Thoracic aorta (tissue), 2 donors: ENCODE data around the gene FAM151A. TPM values are rescaled to one million over a fixed set of nuclear protein-coding genes. Genes with fewer than 3 reads are reported as not detected.

Source experiments
- ATAC-seq: fragments of 150-250 bp; one replicate; pipeline ENCODE4 v1.8.0; 2017; ENCODE audit warnings: low read depth; ENCODE audit not compliant: insufficient number of reproducible peaks, low FRiP score
- DNase-seq: peaks from one replicate; pipeline ENCODE4 v3.0.0-alpha.2; 2020; ENCODE audit warnings: low spot score
- H3K27ac ChIP-seq, 2 donors: fragments of 200-600 bp; sonication (generic); 1 replicate in 1 of 2; 2 replicates in 1 of 2; pipeline ENCODE4 v1.5.1; 2016; ENCODE audit warnings: mild to moderate bottlenecking in 2 of 2, moderate library complexity in 2 of 2
- H3K27me3 ChIP-seq: fragments of 200-600 bp; sonication (generic); replicated peaks from 2 replicates; pipeline ENCODE4 v1.6.0; 2016; ENCODE audit warnings: mild to moderate bottlenecking; ENCODE audit not compliant: insufficient read depth
- H3K36me3 ChIP-seq: fragments of 200-600 bp; sonication (generic); one replicate; pipeline ENCODE4 v1.5.1; 2016
- H3K4me1 ChIP-seq, 2 donors: fragments of 200-600 bp; sonication (generic); 1 replicate in 1 of 2; 2 replicates in 1 of 2; pipeline versions ENCODE4 v1.5.1 to v1.6.0; 2016; ENCODE audit warnings: low read depth in 2 of 2, mild to moderate bottlenecking in 1 of 2; ENCODE audit not compliant: control insufficient read depth in 1 of 2
- H3K4me3 ChIP-seq: fragments of 200-600 bp; sonication (generic); 2 replicates; pipeline ENCODE4 v1.5.1; 2016; ENCODE audit warnings: mild to moderate bottlenecking
- H3K9me3 ChIP-seq: fragments of 200-600 bp; sonication (generic); 2 replicates; pipeline ENCODE4 v1.5.1; 2016
- total RNA-seq, 2 donors: library from RNA; depleted of rRNA; stranded (reverse); fragments of >200 nt; gene quantifications; one replicate each; pipeline versions ENCODE4 v1.1.0 to v1.2.3, GENCODE V29; 2016
- TF ChIP-seq, protein P1 (sequence below): fragments of 200-600 bp; sonication (generic); IDR thresholded peaks from one replicate; pipeline ENCODE4 v1.5.1; 2019; ENCODE audit warnings: antibody characterized with exemption

FAM151A gene
- total RNA-seq, 2 donors from 2014 or later, result not detected

DNA sequence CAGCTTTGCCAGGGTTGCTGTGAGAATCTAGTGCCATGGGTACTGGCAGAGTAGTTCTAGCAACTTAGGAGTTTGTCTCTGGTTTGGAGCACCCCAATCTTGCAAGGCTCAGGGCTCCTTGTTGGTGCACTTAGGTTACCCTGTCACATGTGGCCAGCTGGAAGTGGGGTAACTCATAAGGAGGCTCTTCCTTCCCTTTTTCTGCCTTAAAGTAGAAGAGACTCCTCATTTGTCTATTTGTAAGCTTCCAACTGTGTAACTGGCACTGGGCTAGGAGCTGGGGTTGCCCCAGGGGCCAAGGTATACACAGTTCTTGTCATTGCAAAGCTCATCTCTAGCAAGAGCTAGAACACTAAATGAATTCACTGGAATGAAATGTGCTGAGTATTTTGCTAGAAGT, 28.8 kb upstream of the FAM151A start:
- no peak overlapping the region for H3K27ac ChIP-seq
- H3K4me3 ChIP-seq, result no peak overlapping the region
- peaks cover 0 to 3% of the 10 kb centered on the region in 2 donors for H3K4me1 ChIP-seq
- DNase-seq, result no peak
- H3K9me3 ChIP-seq, result no peaks in the 10 kb centered on the region
- H3K27me3 ChIP-seq, result no peaks in the 10 kb centered on the region
- H3K36me3 ChIP-seq, result no peaks in the 10 kb centered on the region
- ATAC-seq, result no peak
- TF ChIP-seq, protein P1, sequence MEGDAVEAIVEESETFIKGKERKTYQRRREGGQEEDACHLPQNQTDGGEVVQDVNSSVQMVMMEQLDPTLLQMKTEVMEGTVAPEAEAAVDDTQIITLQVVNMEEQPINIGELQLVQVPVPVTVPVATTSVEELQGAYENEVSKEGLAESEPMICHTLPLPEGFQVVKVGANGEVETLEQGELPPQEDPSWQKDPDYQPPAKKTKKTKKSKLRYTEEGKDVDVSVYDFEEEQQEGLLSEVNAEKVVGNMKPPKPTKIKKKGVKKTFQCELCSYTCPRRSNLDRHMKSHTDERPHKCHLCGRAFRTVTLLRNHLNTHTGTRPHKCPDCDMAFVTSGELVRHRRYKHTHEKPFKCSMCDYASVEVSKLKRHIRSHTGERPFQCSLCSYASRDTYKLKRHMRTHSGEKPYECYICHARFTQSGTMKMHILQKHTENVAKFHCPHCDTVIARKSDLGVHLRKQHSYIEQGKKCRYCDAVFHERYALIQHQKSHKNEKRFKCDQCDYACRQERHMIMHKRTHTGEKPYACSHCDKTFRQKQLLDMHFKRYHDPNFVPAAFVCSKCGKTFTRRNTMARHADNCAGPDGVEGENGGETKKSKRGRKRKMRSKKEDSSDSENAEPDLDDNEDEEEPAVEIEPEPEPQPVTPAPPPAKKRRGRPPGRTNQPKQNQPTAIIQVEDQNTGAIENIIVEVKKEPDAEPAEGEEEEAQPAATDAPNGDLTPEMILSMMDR, result no peak

DNA sequence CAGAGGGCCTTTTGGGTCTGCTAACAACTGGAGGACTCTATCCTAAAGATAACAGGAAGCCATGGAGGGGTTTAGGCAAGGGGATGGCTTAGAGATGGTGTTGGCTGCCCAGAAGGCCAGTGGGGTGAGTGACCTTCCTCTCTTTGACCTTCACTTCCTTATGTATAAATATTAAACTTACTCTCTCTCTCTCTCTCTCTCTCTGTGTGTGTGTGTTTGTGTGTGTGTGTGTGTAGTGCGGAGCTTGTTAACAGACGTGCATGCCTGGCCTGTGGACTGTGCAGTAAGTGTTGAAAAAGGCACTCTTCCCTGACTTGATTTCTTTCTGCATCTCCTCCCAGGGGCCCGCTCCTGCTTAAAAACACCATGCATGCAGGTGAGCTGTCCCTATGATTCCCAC, 28.3 kb upstream of the FAM151A start:
- Histone ChIP-seq H3K9me3 (no peaks in the 10 kb centered on the region), H3K36me3 (no peaks in the 10 kb centered on the region), H3K27me3 (no peaks in the 10 kb centered on the region), H3K27ac (no peak overlapping the region), H3K4me3 (no peak overlapping the region), H3K4me1 (peaks cover 0 to 3% of the 10 kb centered on the region in 2 donors)
- TF ChIP-seq, protein P1, result no peak
- no peak for ATAC-seq
- no peak for DNase-seq

DNA sequence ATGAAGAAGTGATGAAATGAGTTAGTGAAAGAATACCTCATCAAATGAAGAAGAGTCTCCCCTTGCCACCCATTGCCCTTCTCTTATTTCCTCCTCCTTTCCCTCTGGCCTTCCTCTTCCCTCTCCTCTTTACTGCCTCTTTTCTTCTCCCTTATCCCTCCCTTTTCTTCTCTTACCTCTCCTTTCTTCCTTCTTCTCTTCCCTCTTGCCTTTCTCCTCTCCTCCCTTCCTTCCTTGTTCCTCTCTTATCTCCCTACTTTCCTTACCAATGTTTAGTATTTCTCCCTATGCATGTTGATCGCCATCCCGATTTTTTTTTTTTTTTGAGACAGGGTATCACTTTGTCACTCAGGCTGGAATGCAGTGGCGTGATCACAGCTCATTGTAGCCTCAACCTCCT, 27.1 kb upstream of the FAM151A start:
- Histone ChIP-seq H3K4me1 (peaks cover 8 to 15% of the 10 kb centered on the region in 2 donors), H3K27me3 (no peaks in the 10 kb centered on the region), H3K4me3 (no peak overlapping the region), H3K27ac (no peak overlapping the region), H3K9me3 (no peaks in the 10 kb centered on the region), H3K36me3 (no peaks in the 10 kb centered on the region)
- ATAC-seq, result no peak
- DNase-seq, result no peak
- TF ChIP-seq, protein P1, result no peak

DNA sequence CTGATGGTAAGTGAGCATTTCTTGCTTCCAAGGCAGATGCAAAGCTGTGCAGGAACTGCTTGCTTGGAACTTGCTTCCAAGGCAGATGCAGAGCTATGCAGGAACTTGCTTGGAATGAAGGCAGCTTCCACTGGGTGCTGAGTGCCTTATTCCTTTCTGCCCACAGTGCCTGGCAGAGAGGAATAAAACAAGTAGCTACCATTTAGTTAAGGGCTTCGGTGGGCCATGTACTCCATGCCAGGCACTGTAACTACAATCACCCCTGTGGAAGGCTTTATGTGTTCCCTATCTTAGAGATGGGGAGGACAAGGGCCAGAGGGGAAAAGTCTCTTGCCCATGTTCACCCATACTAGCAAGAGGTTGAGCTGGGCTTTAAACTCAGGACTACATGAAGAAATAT, 26.6 kb upstream of the FAM151A start:
- Histone ChIP-seq H3K27ac (no peak overlapping the region), H3K4me1 (peaks cover 10 to 17% of the 10 kb centered on the region in 2 donors), H3K4me3 (no peak overlapping the region), H3K36me3 (no peaks in the 10 kb centered on the region), H3K9me3 (no peaks in the 10 kb centered on the region), H3K27me3 (no peaks in the 10 kb centered on the region)
- TF ChIP-seq, protein P1, result no peak
- DNase-seq, result no peak
- ATAC-seq, result no peak

DNA sequence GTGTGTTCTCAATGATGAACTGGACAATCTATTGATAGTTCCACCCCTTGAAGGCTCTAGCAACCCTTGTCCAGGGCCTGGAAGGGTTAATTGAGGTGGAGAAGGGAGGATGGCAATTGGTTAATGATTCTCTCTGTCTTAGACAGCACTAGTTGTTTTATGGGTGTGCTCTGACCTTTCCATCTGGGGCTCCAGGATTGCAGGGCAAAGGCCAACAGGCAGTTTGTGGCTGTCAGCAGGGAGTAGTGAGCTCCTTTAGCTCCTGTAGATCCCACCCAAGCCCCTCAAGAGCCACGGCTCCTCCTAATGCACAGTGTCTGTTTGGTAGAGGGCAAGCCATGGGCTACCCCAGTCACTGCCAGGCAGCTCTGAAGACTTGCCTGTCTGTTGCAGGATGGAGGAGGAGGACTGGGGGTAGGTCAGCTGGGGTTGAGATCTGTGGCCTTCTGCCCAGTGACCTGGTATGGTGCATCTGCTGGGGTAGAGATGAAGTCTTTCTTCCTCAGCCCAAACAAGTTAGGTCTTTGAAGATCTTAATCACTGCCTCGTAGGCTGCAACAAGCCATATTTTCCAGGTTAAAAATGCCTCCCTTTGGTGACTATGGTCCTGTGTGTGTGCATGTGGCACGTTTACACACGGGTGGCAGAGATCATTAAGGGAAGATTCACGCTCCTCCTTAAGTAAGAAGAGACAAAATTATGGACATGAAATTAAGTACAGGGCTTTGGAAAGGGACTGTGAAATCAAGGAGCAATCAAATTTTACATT, 26.0 kb upstream of the FAM151A start:
- ATAC-seq, result no peak
- Histone ChIP-seq H3K27me3 (no peaks in the 10 kb centered on the region), H3K36me3 (no peaks in the 10 kb centered on the region), H3K4me3 (no peak overlapping the region), H3K27ac (no peak overlapping the region), H3K9me3 (no peaks in the 10 kb centered on the region), H3K4me1 (peaks cover 10 to 17% of the 10 kb centered on the region in 2 donors)
- TF ChIP-seq, protein P1, result no peak
- no peak for DNase-seq
